GM12878 (cell line): ENCODE results near the gene DRAP1. TPM values are rescaled to one million over a fixed set of nuclear protein-coding genes. Genes with fewer than 3 reads are reported as not detected.

Source experiments
- ATF7 ChIP-seq: fragments of 450-650 bp; IDR thresholded peaks from 2 replicates; pipeline ENCODE4 v1.6.1; 2016; ENCODE audit warnings: low read depth, mild to moderate bottlenecking
- BCL11A ChIP-seq: IDR thresholded peaks from 2 replicates; pipeline ENCODE4 v1.6.1; 2011; ENCODE audit warnings: low read depth, low read length
- CBFB ChIP-seq: IDR thresholded peaks from 2 replicates; pipeline ENCODE4 v1.6.1; 2016; ENCODE audit warnings: antibody characterized with exemption, low read depth
- CBX3 ChIP-seq: fragments of 200-600 bp; sonication (generic); IDR thresholded peaks from 2 replicates; pipeline ENCODE4 v1.6.1; 2016; ENCODE audit warnings: low read depth, borderline replicate concordance
- CEBPB ChIP-seq, 2 experiments: fragments of 150-350 bp in 1 of 2; IDR thresholded peaks; 2 replicates each; pipeline ENCODE4 v1.6.1; 2012 to 2014; ENCODE audit warnings: low read depth in 2 of 2, low read length in 2 of 2, borderline replicate concordance in 1 of 2, inconsistent platforms in 1 of 2
- HDAC6 ChIP-seq: fragments of 200-600 bp; sonication (generic); IDR thresholded peaks from one replicate; pipeline ENCODE4 v1.8.0; 2017; ENCODE audit warnings: antibody characterized with exemption; ENCODE audit not compliant: unreplicated experiment
- IRF4 ChIP-seq: IDR thresholded peaks from 2 replicates; pipeline ENCODE4 v1.6.1; 2011; ENCODE audit warnings: low read depth, low read length
- JUNB ChIP-seq: IDR thresholded peaks from 2 replicates; pipeline ENCODE4 v1.6.1; 2016; ENCODE audit warnings: antibody characterized with exemption, mild to moderate bottlenecking
- KAT2A ChIP-seq: conservative IDR thresholded peaks from 2 replicates; pipeline ENCODE4 v1.6.1; 2011; ENCODE audit warnings: low read depth, low read length; ENCODE audit not compliant: control insufficient read depth
- MEF2B ChIP-seq: fragments of 450-650 bp; IDR thresholded peaks from 2 replicates; pipeline ENCODE4 v1.6.1; 2018; ENCODE audit warnings: mild to moderate bottlenecking, moderate library complexity; ENCODE audit not compliant: partially characterized antibody, poor library complexity, severe bottlenecking
- MTA2 ChIP-seq: fragments of 450-650 bp; IDR thresholded peaks from 2 replicates; pipeline ENCODE4 v1.6.1; 2016; ENCODE audit warnings: low read depth, mild to moderate bottlenecking, moderate library complexity
- MYC ChIP-seq: IDR thresholded peaks from 2 replicates; pipeline ENCODE4 v1.6.1; 2011; ENCODE audit warnings: mild to moderate bottlenecking, low read length, moderate library complexity, inconsistent platforms; ENCODE audit not compliant: insufficient read depth, insufficient replicate concordance, insufficient read length, severe bottlenecking
- NBN ChIP-seq: fragments of 450-650 bp; IDR thresholded peaks from 2 replicates; pipeline ENCODE4 v1.6.1; 2016
- NFYB ChIP-seq: IDR thresholded peaks from 2 replicates; pipeline ENCODE4 v1.6.1; 2011; ENCODE audit warnings: low read depth, mild to moderate bottlenecking, low read length, improper control_type of control experiment, moderate library complexity; ENCODE audit not compliant: insufficient read depth
- SIN3A ChIP-seq: IDR thresholded peaks from 2 replicates; pipeline ENCODE4 v1.6.1; 2012; ENCODE audit warnings: low read depth, low read length, improper control_type of control experiment
- SMC3 ChIP-seq: IDR thresholded peaks from 2 replicates; pipeline ENCODE4 v1.6.1; 2011; ENCODE audit warnings: low read length, improper control_type of control experiment, borderline replicate concordance
- SUZ12 ChIP-seq: fragments of 200-600 bp; sonication (generic); IDR thresholded peaks from one replicate; pipeline ENCODE4 v1.6.1; 2018; ENCODE audit warnings: antibody characterized with exemption, mild to moderate bottlenecking; ENCODE audit not compliant: unreplicated experiment
- TBL1XR1 ChIP-seq: IDR thresholded peaks from 2 replicates; pipeline ENCODE4 v1.6.1; 2012; ENCODE audit warnings: low read depth, low read length, improper control_type of control experiment
- USF2 ChIP-seq: IDR thresholded peaks from 2 replicates; pipeline ENCODE4 v1.6.1; 2011; ENCODE audit warnings: low read depth, low read length, improper control_type of control experiment, borderline replicate concordance
- polyA plus RNA-seq, 11 experiments: library from polyadenylated mRNA; depleted of rRNA in 4 of 11; unstranded in 6 of 11; stranded (reverse) in 5 of 11; fragments of >200 nt; fragmentation: Nextera tagmentation in 4 of 11; fragmentation: Illumina TruSeq in 1 of 11; extraction: Ambion mirVana in 4 of 11; extraction: Trizol in 1 of 11; gene quantifications; 1 replicate in 1 of 11; 2 replicates in 10 of 11; pipeline versions ENCODE4 v1.2.1 to v1.2.3, GENCODE V29; 2011 to 2016; ENCODE audit warnings: inconsistent platforms in 2 of 11, missing spikeins in 2 of 11, low read depth in 1 of 11
- total RNA-seq, 4 experiments: library from RNA; depleted of rRNA in 3 of 4; stranded (reverse); fragments of >200 nt in 3 of 4; fragmentation: Illumina TruSeq in 1 of 4; extraction: Trizol in 1 of 4; gene quantifications; 2 replicates each; pipeline versions ENCODE4 v1.2.1 to v1.2.3, GENCODE V29; 2013 to 2021
- TF ChIP-seq, protein P1 (sequence below): IDR thresholded peaks from 2 replicates; pipeline ENCODE4 v1.6.1; 2011; ENCODE audit warnings: mild to moderate bottlenecking, low read depth, low read length, moderate library complexity; ENCODE audit not compliant: insufficient replicate concordance
- TF ChIP-seq, protein P2 (sequence below): IDR thresholded peaks from 2 replicates; pipeline ENCODE4 v1.6.1; 2011; ENCODE audit warnings: borderline replicate concordance, low read depth, mild to moderate bottlenecking, moderate library complexity, mixed read lengths, low read length; ENCODE audit not compliant: insufficient read depth; ENCODE audit errors: extremely low read length
- TF ChIP-seq, protein P3 (sequence below): fragments of 450-650 bp; conservative IDR thresholded peaks from 2 replicates; pipeline ENCODE4 v1.6.1; 2017; ENCODE audit warnings: mild to moderate bottlenecking, moderate library complexity
- TF ChIP-seq, protein P4 (sequence below), 3 experiments: IDR thresholded peaks in 2 of 3; conservative IDR thresholded peaks in 1 of 3; 2 replicates each; pipeline ENCODE4 v1.5.1; 2011; ENCODE audit warnings: low read depth in 3 of 3, low read length in 3 of 3, mild to moderate bottlenecking in 3 of 3, control low read depth in 2 of 3, moderate library complexity in 2 of 3, inconsistent platforms in 1 of 3, mixed read lengths in 1 of 3; ENCODE audit not compliant: control insufficient read depth in 2 of 3, insufficient read depth in 1 of 3; ENCODE audit errors: extremely low read depth in 1 of 3

The DRAP1 gene
- total and polyA plus RNA-seq, 10 of the 15 experiments (the other 5 are each of a cell fraction or from before 2014, with no cell fraction given) = 9.4 to 163 (median 114) TPM

DNA sequence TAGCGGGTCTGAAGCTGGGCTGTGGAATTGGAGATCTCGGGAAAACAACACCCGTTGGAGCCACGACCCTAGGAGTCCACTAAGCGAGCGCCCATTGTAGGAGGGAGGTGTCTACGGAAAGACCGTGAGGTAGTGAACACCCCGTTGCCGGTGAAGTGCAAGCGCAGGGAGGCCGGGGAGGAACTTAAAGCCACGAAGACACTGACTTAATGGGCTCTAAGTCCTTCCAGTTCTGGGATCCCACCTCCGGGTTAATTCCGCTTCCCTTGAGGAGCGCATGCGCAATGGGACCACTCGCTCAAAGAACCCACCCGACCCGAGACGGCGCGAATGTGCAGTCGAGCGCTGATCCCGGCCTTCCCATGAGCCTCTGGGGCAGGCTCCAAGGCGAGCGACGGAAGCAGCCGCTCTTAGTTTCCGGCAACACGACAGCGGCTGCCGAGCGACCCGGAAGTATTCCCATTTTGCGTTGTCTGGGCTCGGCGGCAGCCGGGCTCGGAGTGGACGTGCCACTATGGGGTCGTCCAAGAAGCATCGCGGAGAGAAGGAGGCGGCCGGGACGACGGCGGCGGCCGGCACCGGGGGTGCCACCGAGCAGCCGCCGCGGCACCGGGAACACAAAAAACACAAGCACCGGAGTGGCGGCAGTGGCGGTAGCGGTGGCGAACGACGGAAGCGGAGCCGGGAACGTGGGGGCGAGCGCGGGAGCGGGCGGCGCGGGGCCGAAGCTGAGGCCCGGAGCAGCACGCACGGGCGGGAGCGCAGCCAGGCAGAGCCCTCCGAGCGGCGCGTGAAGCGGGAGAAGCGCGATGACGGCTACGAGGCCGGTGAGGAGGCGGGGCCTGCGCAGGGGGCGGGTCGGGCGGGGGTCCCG lies 42.3 kb downstream of the DRAP1 start, which contains the start of gene SART1 (continued):
- peak; percentile 36 for TF ChIP-seq MEF2B
- TF ChIP-seq, protein P1, sequence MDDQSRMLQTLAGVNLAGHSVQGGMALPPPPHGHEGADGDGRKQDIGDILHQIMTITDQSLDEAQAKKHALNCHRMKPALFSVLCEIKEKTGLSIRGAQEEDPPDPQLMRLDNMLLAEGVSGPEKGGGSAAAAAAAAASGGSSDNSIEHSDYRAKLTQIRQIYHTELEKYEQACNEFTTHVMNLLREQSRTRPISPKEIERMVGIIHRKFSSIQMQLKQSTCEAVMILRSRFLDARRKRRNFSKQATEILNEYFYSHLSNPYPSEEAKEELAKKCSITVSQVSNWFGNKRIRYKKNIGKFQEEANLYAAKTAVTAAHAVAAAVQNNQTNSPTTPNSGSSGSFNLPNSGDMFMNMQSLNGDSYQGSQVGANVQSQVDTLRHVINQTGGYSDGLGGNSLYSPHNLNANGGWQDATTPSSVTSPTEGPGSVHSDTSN = no peak
- TF ChIP-seq KAT2A = no peak
- TF ChIP-seq HDAC6 = no peak
- TF ChIP-seq CBFB = peak; percentile 45
- TF ChIP-seq, protein P2, sequence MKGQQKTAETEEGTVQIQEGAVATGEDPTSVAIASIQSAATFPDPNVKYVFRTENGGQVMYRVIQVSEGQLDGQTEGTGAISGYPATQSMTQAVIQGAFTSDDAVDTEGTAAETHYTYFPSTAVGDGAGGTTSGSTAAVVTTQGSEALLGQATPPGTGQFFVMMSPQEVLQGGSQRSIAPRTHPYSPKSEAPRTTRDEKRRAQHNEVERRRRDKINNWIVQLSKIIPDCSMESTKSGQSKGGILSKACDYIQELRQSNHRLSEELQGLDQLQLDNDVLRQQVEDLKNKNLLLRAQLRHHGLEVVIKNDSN = no peak
- TF ChIP-seq IRF4 = no peak
- TF ChIP-seq SIN3A = peak; percentile 92
- TF ChIP-seq MYC = peak; percentile 10
- TF ChIP-seq SMC3 = no peak
- TF ChIP-seq, protein P3, sequence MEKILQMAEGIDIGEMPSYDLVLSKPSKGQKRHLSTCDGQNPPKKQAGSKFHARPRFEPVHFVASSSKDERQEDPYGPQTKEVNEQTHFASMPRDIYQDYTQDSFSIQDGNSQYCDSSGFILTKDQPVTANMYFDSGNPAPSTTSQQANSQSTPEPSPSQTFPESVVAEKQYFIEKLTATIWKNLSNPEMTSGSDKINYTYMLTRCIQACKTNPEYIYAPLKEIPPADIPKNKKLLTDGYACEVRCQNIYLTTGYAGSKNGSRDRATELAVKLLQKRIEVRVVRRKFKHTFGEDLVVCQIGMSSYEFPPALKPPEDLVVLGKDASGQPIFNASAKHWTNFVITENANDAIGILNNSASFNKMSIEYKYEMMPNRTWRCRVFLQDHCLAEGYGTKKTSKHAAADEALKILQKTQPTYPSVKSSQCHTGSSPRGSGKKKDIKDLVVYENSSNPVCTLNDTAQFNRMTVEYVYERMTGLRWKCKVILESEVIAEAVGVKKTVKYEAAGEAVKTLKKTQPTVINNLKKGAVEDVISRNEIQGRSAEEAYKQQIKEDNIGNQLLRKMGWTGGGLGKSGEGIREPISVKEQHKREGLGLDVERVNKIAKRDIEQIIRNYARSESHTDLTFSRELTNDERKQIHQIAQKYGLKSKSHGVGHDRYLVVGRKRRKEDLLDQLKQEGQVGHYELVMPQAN = peak; percentile 94
- no peak for TF ChIP-seq NFYB
- no peak for TF ChIP-seq USF2
- peak; percentile 57 for TF ChIP-seq NBN
- TF ChIP-seq JUNB = no peak
- peak; percentile 52; the same call in 1 of the 2 replicates for TF ChIP-seq TBL1XR1
- TF ChIP-seq, protein P4, sequence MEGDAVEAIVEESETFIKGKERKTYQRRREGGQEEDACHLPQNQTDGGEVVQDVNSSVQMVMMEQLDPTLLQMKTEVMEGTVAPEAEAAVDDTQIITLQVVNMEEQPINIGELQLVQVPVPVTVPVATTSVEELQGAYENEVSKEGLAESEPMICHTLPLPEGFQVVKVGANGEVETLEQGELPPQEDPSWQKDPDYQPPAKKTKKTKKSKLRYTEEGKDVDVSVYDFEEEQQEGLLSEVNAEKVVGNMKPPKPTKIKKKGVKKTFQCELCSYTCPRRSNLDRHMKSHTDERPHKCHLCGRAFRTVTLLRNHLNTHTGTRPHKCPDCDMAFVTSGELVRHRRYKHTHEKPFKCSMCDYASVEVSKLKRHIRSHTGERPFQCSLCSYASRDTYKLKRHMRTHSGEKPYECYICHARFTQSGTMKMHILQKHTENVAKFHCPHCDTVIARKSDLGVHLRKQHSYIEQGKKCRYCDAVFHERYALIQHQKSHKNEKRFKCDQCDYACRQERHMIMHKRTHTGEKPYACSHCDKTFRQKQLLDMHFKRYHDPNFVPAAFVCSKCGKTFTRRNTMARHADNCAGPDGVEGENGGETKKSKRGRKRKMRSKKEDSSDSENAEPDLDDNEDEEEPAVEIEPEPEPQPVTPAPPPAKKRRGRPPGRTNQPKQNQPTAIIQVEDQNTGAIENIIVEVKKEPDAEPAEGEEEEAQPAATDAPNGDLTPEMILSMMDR (IDR thresholded peaks at IDR 0.05 in 2 of 3, conservative IDR thresholded peaks at IDR 0.05 in 1 of 3; ENCODE audit: control insufficient read depth in 2 of 3, extremely low read depth in 1 of 3, insufficient read depth in 1 of 3, low read depth in 3 of 3, low read length in 3 of 3) = no peak
- no peak for TF ChIP-seq SUZ12
- peak; percentile 33; the same call in 1 of the 2 replicates for TF ChIP-seq ATF7
- TF ChIP-seq CEBPB (IDR thresholded peaks at IDR 0.05; ENCODE audit: borderline replicate concordance in 1 of 2, low read depth in 2 of 2, low read length in 2 of 2) = no peak
- TF ChIP-seq BCL11A = no peak
- peak; percentile 58; the same call in 1 of the 2 replicates for TF ChIP-seq MTA2
- TF ChIP-seq CBX3 = no peak
